Suppressor macrophage treated with lipopolysaccharide for 4 hours (primary cell): ENCODE data around the gene PRKAR2B.
A peak's percentile ranks its signal among the peaks of the same experiment; 100 is the strongest.
"Not testable (repeated sequence)": the region's sequence is repeated elsewhere in the genome, so short reads cannot be mapped to it uniquely, and the experiment has no call there.

Experiments
- DNase-seq: peaks from one replicate; pipeline ENCODE4 v3.0.0-alpha.2; 2020

Gene PRKAR2B

DNA sequence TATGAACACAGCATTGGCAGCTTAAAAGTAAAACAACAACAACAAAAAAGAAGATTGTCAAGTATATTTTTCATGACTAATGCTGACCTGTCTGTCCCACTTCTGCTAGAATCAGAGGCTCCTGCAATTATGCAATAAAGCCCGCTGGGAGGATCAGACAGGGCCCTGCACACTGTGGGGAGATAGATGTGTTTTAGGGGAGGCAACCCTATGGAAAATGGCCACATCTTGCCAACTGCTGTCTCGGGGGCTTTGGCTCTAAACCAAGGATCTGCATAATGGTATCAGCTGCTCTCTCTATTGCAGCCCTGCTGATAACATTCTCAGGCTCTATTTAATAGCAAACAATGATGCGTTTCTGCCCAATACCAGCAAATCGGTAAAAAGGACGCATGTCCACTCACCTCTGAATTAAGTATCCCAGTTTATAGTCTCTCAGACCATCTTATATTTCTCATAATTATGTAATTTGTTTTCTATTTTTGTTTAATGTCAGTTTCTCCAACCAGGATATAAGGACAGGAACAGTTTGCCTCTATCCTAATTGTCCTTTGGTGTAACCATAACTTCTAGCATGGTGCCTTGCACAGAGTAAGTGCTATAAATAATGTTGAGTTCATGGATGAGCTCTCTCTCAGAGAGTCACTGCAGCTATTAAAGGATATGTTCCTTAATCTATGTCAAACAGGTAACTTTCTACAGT, 15.3 kb upstream of the PRKAR2B start:
- peak; percentile 42 for DNase-seq

GRCh38 chr7:107029764-107030286, 14.7 kb upstream of the PRKAR2B start:
- DNase-seq, result no peak

- DNase-seq, result no peak
Observed at GRCh38 chr7:107032050-107032449, 12.5 kb upstream of the PRKAR2B start.

DNA sequence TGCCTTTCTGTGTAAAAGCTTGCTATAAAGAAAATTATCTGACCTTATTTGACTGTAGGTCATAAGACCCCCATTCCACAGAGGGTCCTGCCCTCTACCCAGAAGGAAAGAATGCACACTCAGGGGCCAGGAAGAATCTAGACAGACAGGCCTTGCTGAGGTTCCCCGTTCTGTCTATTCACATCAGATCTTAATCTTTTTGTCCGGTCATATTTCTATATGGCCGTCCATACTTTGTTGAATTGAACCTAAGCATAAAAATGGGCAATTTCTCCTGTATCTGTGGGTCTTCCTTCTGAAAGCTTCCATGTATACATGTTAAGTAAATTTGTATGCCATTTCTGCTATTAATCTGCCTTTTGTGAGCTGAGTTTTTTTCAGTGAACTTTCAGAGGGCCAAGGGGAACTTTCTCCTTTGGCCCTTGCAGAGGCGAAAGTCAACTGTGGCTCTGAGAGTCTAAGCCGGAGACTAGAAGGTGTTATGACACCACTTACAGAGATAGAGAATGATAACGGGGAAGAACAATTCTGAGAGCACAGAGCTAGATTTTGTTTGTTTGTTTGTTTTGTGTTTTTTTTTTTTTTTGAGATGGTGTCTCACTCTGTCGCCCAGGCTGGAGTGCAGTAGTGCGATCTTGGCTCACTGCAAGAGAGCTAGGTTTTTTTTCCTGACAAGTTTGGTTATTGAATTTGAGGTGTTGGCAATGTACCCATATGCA, 11.6 kb upstream of the PRKAR2B start:
- no peak for DNase-seq

DNA sequence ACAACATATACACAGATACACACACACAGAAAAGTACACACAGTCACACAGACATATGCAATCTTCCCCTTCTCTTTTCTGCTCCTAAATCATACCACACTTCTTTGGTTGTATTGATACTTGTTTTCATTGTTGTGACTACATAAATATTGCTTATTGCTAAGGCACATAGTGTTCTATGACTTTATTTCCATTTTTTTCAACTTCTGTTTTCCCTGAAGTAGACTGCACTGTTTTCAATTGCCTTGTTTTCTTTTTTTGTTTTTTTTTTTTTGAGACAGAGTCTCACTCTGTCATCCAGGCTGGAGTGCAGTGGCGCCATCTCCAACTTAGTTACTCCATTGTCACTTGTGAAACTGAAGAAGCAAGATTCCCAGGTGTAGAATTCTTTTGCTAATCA, 10.0 kb upstream of the PRKAR2B start:
- DNase-seq, result no peak

- DNase-seq, result peak; percentile 40
Observed at GRCh38 chr7:107035446-107035845, 9.1 kb upstream of the PRKAR2B start.

- no peak for DNase-seq
Observed at GRCh38 chr7:107036535-107036934, 8.0 kb upstream of the PRKAR2B start.

GRCh38 chr7:107037717-107038603, 6.5 kb upstream of the PRKAR2B start:
- peak; percentile 76 for DNase-seq

DNA sequence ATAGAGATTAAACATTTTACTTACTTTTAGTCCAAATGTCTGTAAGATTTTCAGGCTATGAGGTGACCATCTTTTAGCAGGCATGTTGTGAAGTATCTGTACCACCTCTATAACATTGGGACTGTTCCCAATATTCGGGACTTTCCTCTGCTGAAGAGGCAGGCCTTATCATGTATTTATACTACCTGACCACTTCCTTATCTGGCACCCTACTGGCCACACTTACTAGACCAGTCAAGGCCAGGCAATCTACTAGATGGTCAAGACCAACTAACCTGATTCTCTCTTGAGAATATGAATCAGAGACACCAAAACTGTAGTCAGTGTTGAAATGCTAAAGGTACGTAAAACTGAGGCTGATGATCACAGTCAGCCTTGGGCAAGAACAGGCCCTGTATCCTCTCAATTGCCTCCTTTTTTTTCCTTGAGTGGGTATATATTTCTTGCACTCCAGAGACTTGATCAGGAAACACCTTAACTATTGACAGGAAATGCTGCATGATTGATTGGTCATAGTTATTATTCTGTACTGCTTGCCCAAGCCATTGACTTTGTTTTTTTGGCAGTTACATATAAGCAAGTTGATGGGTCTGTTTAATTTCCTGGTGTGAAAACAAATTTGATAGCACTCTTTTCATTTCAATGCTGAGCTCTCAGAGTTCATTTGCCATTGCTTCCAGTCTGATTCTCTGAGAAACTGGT, 5.2 kb upstream of the PRKAR2B start:
- no peak for DNase-seq

- peak; percentile 37 for DNase-seq
Observed at GRCh38 chr7:107041097-107041496, 3.4 kb upstream of the PRKAR2B start.

GRCh38 chr7:107041764-107042163, 2.7 kb upstream of the PRKAR2B start:
- DNase-seq, result not testable (repeated sequence)

- not testable (repeated sequence) for DNase-seq
Observed at GRCh38 chr7:107042326-107042910, 2.1 kb upstream of the PRKAR2B start.

DNA sequence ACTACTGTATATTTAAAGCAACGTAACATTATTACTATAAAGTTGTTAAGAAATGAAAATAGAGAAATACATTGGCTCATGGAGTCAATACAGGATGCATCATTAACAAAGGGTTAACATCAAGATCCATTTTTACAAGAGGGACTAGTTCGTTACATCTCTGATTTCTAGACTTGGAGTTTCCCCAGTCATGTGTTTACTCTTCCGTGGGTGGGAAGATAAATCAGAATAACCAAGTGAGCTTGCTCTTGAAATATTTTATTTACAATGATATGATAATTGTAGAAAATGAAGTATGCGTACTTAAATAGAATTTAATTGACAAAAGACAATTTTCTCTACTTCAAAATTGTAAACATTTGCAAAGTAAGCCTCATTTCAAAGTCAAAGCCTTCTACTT, 1.0 kb upstream of the PRKAR2B start:
- DNase-seq, result peak; percentile 20

DNA sequence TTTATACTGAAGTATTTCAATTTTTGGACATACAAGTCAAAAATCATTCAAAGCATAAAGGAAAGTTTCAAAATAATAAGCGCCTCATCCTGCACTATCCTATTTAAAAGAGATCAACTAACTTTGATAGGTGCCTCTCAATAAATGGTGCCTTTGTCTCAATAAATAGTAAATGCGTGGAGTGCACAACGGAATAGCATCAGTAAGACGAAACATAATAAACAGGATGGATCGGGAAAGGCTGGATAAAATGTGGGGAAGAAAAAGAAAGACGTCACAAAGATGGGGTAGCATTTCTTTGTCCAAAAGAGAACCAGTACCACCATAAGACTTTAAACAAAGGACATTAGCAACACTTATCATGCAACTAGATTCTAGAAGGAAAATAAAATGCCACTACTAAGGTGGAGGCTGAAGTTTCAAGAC, 571 bp upstream of the PRKAR2B start:
- no peak for DNase-seq

DNA sequence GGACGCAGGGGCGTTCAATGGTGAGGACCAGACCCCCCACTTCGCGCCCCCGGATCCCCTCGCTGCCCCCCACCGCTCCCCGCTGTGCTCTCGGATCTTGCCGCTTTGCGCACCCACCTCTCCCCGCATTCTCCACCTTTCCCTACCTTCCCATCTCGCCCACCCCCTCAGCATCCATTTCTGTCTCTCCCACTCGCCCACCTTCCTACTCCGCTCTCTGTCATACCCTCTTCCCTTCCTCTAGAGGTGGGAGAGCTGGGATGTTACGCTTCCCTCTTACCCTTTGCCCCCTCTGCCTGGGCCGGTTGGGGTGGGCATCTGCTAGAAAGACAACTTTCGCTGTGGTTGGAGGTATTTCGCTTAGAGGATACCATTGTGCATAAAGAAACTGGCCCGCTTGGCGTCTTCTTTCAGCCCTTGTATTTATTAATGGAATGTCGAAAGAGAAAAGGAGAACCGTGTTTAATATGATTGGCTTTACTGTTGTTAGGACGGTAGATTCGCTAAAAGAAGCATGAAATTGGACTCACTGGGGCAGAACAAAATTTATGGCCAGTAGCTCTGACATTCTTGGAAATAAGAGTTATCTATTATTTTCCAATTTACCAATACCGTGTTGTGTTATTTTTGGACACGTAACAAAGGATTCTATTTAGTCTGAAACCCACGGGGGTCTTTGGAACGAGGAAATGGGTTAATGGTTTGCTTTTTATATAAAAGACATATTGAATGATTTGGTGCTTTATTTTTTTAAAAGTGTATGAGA, 873 bp downstream of the PRKAR2B start:
- peak; percentile 37 for DNase-seq

DNA sequence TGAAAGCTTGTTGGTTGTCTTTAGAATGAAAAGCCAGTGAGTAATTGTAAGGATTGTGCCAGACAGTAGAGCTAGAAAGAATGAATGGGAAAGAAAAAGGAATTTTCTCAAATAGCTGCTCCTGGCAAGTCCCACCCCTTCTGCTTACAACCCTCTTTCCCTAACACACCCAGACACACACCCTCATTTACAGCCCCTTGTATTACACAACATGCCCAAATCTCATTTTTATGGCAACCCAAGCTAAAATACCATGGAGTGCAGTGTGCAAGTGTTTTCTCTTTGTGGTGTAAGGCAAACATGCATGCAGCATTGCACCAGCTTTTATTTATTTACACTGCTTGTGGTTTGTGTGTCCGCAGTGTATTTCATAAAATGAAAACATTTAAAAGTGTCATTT, 1.5 kb downstream of the PRKAR2B start:
- DNase-seq, result peak; percentile 23

GRCh38 chr7:107046491-107047259, 2.2 kb downstream of the PRKAR2B start:
- DNase-seq, result no peak

- DNase-seq, result no peak
Observed at GRCh38 chr7:107047902-107048782, 3.6 kb downstream of the PRKAR2B start.

- no peak for DNase-seq
Observed at GRCh38 chr7:107048783-107049418, 4.4 kb downstream of the PRKAR2B start.
